PC-3 (cell line): ENCODE results near the gene MOB3A.

ENCODE experiments used
- CTCF ChIP-seq: fragments of 300-600 bp; sonication (generic); conservative IDR thresholded peaks from 2 replicates; pipeline ENCODE4 v1.5.1; 2017; ENCODE audit warnings: antibody characterized with exemption, low read depth, mild to moderate bottlenecking, low read length
- EZH2 ChIP-seq: fragments of 300-600 bp; sonication (generic); IDR thresholded peaks from one replicate; pipeline ENCODE4 v1.6.1; 2017; ENCODE audit warnings: antibody characterized with exemption, mild to moderate bottlenecking, low read length; ENCODE audit not compliant: unreplicated experiment
- EZH2phosphoT487 ChIP-seq: fragments of 300-600 bp; sonication (generic); IDR thresholded peaks from 2 replicates; pipeline ENCODE4 v1.6.1; 2018; ENCODE audit warnings: mild to moderate bottlenecking, antibody characterized with exemption, low read length, borderline replicate concordance

GRCh38 chr19:2139385-2140137, 43.4 kb upstream of the MOB3A start:
- TF ChIP-seq CTCF (no peak), EZH2 (no peak), EZH2phosphoT487 (no peak)
